Smooth muscle cell (in vitro differentiated cells): ENCODE results near the gene RAPGEF5. TPM values are rescaled to one million over a fixed set of nuclear protein-coding genes. Genes with fewer than 3 reads are reported as not detected.

Experiments used
- DNase-seq: peaks from one replicate; lab custom pipeline; 2025; ENCODE audit not compliant: unreplicated experiment; lab: John Stamatoyannopoulos, UW
- H2AFZ ChIP-seq: fragments of 200-600 bp; sonication (generic); 2 replicates; pipeline ENCODE4 v1.6.0; 2016; ENCODE audit warnings: antibody characterized with exemption, low read depth, mild to moderate bottlenecking
- H3F3A ChIP-seq: fragments of 200-600 bp; sonication (generic); 2 replicates; pipeline ENCODE4 v1.6.0; 2017; ENCODE audit warnings: antibody characterized with exemption, low read depth
- H3K27ac ChIP-seq: fragments of 200-600 bp; sonication (generic); 2 replicates; pipeline ENCODE4 v1.5.1; 2016; ENCODE audit warnings: low read depth, mild to moderate bottlenecking
- H3K27me3 ChIP-seq: fragments of 200-600 bp; sonication (generic); 2 replicates; pipeline ENCODE4 v1.6.1; 2016; ENCODE audit warnings: low read depth, mild to moderate bottlenecking
- H3K36me3 ChIP-seq: fragments of 200-600 bp; sonication (generic); 2 replicates; pipeline ENCODE4 v1.5.1; 2016; ENCODE audit warnings: low read depth
- H3K4me1 ChIP-seq: fragments of 200-600 bp; sonication (generic); 2 replicates; pipeline ENCODE4 v1.5.1; 2016; ENCODE audit warnings: low read depth
- H3K4me2 ChIP-seq: fragments of 200-600 bp; sonication (generic); 2 replicates; pipeline ENCODE4 v1.6.0; 2016; ENCODE audit warnings: mild to moderate bottlenecking
- H3K4me3 ChIP-seq: fragments of 200-600 bp; sonication (generic); 2 replicates; pipeline ENCODE4 v1.5.1; 2016; ENCODE audit warnings: mild to moderate bottlenecking
- H3K79me2 ChIP-seq: fragments of 200-600 bp; sonication (generic); 2 replicates; pipeline ENCODE4 v1.6.0; 2016; ENCODE audit warnings: low read depth, mild to moderate bottlenecking
- H3K9ac ChIP-seq: fragments of 200-600 bp; sonication (generic); 2 replicates; pipeline ENCODE4 v1.6.0; 2016; ENCODE audit warnings: low read depth
- H3K9me3 ChIP-seq: fragments of 200-600 bp; sonication (generic); replicated peaks from 2 replicates; pipeline ENCODE4 v1.5.1; 2016; ENCODE audit warnings: low read depth
- H4K20me1 ChIP-seq: fragments of 200-600 bp; sonication (generic); 2 replicates; pipeline ENCODE4 v1.6.0; 2016; ENCODE audit warnings: low read depth
- WGBS: methylation state at CpG from one replicate; pipeline ENCODE4 v1.1.7; 2016; ENCODE audit warnings: low lambda C conversion rate; 5-methylcytosine and 5-hydroxymethylcytosine counted together
- polyA plus RNA-seq: library from polyadenylated mRNA; unstranded; fragments of >200 nt; fragmentation: Nextera tagmentation; extraction: Ambion mirVana; gene quantifications from 2 replicates; pipeline ENCODE4 v1.2.1, GENCODE V29; 2016
- total RNA-seq: library from RNA; depleted of rRNA; stranded (reverse); fragments of >200 nt; gene quantifications from 2 replicates; pipeline ENCODE4 v1.2.3, GENCODE V29; 2014
- TF ChIP-seq, protein P1 (sequence below): fragments of 200-600 bp; sonication (generic); IDR thresholded peaks from 2 replicates; pipeline ENCODE4 v1.5.1; 2017; ENCODE audit warnings: borderline replicate concordance, mild to moderate bottlenecking, antibody characterized with exemption; ENCODE audit not compliant: insufficient read depth, poor library complexity, severe bottlenecking

The RAPGEF5 gene
- total and polyA plus RNA-seq, 2 experiments from 2014 or later = 11.4 TPM; not detected in 1

DNA sequence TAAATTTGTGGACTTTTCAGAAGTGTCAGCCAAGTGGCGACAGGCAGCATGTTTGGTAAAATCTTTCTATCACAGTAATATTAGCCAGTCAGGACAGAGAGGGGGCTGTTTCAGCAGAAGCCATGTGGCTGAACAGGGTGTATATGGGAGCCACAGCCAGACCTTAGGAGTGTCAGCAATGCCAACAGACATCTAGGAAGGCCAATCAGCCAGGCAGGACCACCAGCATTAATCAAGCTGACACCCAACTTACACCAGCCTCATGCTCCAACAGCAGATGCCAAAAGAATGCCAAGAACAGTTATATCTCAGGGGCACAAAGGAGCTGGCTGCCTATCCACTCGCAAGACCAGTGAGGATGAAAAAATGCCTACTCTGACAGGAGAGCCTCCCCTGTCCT lies 54.8 kb downstream of the RAPGEF5 start:
- Histone ChIP-seq H3K27me3 (no peaks in the 10 kb centered on the region), H3K9ac (no peak overlapping the region), H4K20me1 (no peaks in the 10 kb centered on the region), H3K4me2 (no peak overlapping the region), H3K9me3 (no peaks in the 10 kb centered on the region), H3K27ac (no peak overlapping the region), H3K79me2 (no peaks in the 10 kb centered on the region), H3K36me3 (peaks cover 3% of the 10 kb centered on the region), H3F3A (no peaks in the 10 kb centered on the region), H2AFZ (no peak overlapping the region), H3K4me3 (no peak overlapping the region), H3K4me1 (no peaks in the 10 kb centered on the region)
- 96% methylated on average over 2 of the region's 2 CpGs for WGBS
- TF ChIP-seq, protein P1, sequence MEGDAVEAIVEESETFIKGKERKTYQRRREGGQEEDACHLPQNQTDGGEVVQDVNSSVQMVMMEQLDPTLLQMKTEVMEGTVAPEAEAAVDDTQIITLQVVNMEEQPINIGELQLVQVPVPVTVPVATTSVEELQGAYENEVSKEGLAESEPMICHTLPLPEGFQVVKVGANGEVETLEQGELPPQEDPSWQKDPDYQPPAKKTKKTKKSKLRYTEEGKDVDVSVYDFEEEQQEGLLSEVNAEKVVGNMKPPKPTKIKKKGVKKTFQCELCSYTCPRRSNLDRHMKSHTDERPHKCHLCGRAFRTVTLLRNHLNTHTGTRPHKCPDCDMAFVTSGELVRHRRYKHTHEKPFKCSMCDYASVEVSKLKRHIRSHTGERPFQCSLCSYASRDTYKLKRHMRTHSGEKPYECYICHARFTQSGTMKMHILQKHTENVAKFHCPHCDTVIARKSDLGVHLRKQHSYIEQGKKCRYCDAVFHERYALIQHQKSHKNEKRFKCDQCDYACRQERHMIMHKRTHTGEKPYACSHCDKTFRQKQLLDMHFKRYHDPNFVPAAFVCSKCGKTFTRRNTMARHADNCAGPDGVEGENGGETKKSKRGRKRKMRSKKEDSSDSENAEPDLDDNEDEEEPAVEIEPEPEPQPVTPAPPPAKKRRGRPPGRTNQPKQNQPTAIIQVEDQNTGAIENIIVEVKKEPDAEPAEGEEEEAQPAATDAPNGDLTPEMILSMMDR = no peak
- DNase-seq = no peak

GRCh38 chr7:22301790-22302189 lies 55.2 kb downstream of the RAPGEF5 start:
- Histone ChIP-seq H3K79me2 (no peaks in the 10 kb centered on the region), H3K4me2 (no peak overlapping the region), H2AFZ (no peak overlapping the region), H3K4me3 (no peak overlapping the region), H3K36me3 (peaks cover 3% of the 10 kb centered on the region), H4K20me1 (no peaks in the 10 kb centered on the region), H3K9ac (no peak overlapping the region), H3K27me3 (no peaks in the 10 kb centered on the region), H3F3A (no peaks in the 10 kb centered on the region), H3K4me1 (no peaks in the 10 kb centered on the region), H3K27ac (no peak overlapping the region), H3K9me3 (no peaks in the 10 kb centered on the region)
- DNase-seq = no peak
- 82% methylated on average over 6 of the region's 6 CpGs for WGBS
- TF ChIP-seq, protein P1 = no peak

DNA sequence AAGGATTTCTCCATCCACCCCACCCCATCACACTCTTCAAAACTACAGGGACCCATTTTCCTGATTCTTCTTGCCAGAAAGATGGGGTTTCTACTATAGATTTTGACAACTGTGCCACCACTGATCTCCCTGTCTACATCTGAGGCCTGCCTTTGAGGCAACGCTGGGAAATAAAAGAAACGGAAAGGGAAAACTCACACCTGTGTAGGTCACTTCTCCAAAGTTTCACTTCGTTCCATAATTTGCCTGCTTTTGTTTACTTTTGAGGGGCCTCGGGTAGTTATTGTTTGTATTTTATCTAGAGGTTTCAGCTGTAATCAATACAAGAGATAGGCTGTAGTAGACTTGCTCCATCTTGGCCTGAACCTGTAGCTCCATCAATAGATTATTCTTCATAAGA lies 56.1 kb downstream of the RAPGEF5 start:
- H3K4me1 ChIP-seq = no peaks in the 10 kb centered on the region
- H3F3A ChIP-seq = no peaks in the 10 kb centered on the region
- H3K36me3 ChIP-seq = peaks cover 3% of the 10 kb centered on the region
- no peaks in the 10 kb centered on the region for H3K9me3 ChIP-seq
- no peak overlapping the region for H3K9ac ChIP-seq
- no peaks in the 10 kb centered on the region for H3K79me2 ChIP-seq
- no peaks in the 10 kb centered on the region for H4K20me1 ChIP-seq
- no peak overlapping the region for H3K4me3 ChIP-seq
- H2AFZ ChIP-seq = no peak overlapping the region
- no peak overlapping the region for H3K27ac ChIP-seq
- no peak overlapping the region for H3K4me2 ChIP-seq
- no peaks in the 10 kb centered on the region for H3K27me3 ChIP-seq
- DNase-seq = no peak
- TF ChIP-seq, protein P1 = no peak
- 92% methylated on average over 4 of the region's 4 CpGs for WGBS

DNA sequence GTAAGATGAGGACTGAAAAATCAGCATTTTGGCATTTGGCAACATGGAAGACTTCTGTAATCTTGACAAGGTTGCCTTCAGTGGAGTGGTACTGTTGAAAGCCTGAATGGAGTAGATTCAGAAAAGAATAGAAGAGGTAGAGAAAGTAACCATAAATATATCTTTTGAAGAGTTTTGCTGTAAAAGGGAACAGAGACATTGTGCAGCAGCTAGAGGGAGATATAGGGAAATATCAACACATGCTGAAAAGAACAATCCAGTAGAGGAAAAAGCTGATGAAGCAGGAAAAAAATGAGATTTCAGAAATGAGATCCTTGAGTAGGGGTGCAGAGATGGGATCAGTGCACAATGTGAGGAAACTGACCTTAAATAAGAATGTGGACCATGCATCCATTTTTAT lies 60.0 kb downstream of the RAPGEF5 start:
- no peaks in the 10 kb centered on the region for H3F3A ChIP-seq
- TF ChIP-seq, protein P1 = no peak
- peaks cover 9% of the 10 kb centered on the region for H3K27me3 ChIP-seq
- no peaks in the 10 kb centered on the region for H3K79me2 ChIP-seq
- H3K27ac ChIP-seq = no peak overlapping the region
- peaks cover 11% of the 10 kb centered on the region for H3K4me1 ChIP-seq
- no peaks in the 10 kb centered on the region for H4K20me1 ChIP-seq
- H3K9me3 ChIP-seq = no peaks in the 10 kb centered on the region
- H3K36me3 ChIP-seq = no peaks in the 10 kb centered on the region
- H2AFZ ChIP-seq = no peak overlapping the region
- H3K4me2 ChIP-seq = no peak overlapping the region
- H3K4me3 ChIP-seq = no peak overlapping the region
- DNase-seq = no peak
- no peak overlapping the region for H3K9ac ChIP-seq
